ENCODE measurements around the gene ZNF385B.
A peak's percentile ranks its signal among the peaks of the same experiment; 100 is the strongest.
"Not testable (repeated sequence)": the region's sequence is repeated elsewhere in the genome, so short reads cannot be mapped to it uniquely, and the experiment has no call there.

Gene ZNF385B

DNA sequence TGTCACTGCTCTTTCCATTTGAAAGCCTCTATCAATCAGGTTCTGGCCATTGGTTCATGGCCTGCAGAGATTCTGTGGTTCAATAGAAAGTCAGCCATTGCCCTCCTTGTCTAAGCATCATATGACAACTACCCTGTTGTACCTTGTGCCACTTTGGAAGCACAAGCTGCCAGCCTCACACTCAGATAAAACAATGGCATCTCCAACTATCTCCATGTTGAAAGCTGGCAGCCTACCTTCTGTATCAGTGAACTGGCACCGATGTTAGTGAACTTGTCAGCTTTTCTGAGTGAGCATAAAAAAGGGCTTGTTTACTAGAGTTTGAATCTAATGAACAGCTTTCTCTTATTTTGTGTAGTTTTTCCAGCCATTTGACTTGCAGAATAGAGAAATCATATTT lies 393.5 kb downstream of the ZNF385B start:
- DNase-seq = no peak

DNA sequence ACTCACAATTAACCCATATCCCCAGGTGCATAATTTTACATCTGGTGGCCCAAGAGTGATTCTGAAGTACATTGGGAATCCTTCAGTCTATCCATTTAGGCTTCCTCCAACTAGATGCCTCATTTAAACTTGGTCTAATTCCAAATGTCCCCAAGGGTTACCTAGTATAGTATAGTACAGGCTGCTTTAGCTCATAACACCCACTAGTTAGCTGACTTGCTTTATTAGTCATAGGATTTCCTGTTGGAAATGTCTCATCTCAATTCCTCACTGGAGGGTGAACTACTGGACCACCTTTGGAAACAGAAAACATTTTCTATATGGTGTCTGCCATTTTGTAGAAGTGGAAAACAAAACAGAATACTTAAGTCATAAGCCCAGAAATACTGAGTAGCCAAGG lies 394.3 kb downstream of the ZNF385B start:
- no peak for DNase-seq

DNA sequence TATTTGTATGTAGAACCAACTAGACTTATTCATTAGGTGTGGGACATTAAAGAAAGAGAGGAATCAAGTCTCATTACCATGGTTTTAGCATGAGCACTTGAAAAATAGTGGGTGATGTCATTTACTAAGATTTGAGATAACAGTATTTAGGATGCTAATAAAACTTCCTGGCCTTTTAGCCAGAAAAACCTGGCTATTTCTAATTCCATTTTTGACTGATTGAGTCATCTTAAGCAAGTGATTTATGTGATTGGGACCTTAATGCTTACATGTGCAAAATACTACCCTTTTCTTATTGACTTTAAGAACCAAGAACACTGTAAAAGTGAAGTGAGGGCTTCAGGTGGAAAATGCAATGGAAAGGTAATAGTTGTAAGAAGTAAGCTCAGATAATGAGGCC lies 400.0 kb downstream of the ZNF385B start:
- DNase-seq = no peak

DNA sequence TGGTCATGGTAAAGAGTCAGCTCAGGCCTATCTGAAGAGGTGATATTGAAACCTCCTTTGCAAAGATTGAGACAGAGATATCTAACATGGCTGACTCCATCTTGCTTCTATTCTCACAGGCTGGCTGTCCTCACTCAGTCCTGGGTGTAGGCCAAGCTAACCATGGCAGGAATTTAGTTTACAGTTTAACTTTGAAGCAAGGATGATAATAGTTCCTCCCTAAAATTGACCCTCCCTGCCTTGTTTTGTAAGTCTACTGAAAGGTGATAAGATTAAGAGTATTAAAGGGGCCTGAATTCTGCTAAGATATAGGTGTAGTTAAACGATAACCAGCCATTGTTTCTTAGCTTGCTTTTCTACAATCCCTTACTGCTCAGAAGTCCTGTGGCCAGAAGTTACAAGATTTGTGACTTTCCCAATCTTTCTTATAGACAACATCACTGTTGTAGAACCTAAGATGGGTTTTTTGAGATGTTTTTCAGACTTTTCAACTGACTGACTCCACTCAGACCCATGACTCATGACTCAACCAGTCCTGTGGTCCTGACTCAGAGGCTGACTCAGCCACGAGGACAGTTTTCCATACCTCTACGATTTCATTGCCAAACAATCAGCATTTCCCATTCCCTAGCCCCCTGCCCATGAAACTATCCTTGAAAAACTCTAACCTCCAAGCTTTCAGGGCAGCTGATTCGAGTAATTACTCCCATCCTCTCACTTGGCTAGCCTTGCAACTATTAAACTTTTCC lies 401.1 kb downstream of the ZNF385B start:
- DNase-seq = no peak

DNA sequence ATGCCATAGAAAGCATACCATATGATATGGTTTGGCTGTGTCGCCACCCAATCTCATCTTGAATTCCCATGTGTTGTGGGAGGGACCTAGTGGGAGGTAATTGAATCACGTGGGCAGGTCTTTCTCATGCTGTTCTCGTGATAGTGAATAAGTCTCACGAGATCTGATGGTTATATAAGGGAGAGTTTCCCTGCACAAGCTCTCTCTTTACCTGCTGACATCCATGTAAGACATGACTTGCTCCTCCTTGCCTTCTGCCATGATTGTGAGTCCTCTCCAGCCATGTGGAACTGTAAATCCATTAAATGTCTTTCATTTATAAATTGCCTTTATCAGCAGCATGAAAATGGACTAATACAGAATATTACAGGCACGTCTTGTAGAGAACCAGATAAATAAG lies 403.3 kb downstream of the ZNF385B start:
- not testable (repeated sequence) for DNase-seq

DNA sequence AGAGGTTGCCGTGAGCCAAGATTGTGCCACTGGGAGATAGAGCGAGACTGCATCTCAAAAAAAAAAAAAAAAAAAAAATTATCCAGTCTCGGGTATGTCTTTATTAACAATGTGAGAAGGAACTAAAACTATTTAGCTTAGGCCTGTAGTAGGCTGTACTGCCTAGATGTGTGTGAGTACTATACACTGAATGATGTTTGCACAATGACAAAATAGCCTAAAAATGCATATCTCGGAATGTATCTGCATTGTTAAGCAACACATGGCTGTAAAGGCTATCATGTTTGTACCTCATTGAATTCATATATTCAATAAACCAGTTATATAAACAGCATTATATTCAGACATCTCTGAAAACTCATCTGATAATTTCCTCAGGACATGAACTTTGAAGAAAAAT lies 405.6 kb downstream of the ZNF385B start:
- no peak for DNase-seq

DNA sequence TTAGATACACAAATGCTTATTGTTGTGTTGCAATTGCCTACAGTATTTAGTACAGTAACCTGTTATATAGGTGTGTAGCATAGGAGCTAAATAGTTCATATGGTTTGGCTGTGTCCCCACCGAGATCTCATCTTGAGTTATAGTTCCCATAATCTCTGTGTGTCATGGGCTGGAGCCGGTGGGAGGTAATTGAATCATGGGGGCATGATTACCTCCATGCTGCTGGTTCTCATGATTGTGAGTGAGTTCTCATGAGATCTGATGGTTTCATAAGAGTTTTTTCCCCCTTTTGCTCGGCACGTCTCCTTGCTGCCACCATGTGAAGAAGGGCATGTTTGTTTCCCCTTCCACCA lies 406.3 kb downstream of the ZNF385B start:
- no peak for DNase-seq

DNA sequence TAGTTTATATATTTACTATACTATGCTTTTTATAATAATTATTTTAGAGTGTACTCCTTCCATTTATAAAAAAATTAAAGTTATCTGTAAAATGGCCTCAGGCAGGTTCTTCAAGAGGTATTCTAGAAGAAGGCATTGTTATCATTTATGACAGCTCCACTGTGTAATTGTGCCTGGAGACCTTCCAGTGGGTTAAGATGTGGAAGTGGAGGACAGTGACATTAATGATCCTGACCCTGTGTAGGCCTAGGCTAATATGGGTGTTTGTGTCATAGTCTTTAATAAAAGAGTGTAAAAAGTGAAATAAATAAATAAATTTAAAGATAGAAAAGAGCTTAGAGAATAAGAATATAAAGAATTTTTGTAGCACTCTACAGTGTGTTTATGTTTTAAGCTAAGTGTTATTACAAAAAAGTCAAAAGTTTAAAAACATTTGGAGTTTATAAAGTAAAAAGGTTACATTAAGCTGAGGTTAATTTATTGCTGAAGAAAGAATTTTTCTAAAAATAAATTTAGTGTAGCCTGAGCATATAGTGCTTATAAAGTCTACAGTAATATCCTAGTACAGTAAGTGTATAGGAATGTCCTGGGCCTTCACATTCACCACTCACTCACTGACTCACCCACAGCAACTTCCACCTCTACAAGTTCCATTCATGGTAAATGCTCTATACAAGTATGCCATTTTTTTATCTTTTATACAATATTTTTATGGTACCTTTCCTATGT lies 406.8 kb downstream of the ZNF385B start:
- no peak for DNase-seq

DNA sequence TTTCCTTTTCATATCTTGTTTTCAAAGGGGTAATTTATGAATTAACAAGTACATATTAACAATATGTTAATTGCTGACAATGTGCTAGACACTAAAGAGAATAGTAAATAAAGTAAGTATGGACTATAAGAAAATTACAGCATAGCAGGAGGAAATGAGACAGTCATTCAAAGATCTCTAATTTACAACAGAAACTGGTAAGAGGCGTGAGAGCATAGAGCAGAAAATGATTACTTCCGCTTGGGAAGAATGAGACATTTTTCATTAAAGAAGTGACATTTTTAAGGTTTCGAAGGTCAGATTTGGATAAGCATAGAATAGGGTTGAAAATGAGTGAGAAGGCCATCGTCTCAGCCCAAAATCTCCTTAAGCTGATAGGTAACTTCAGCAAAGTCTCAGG lies 412.4 kb downstream of the ZNF385B start:
- DNase-seq = no peak

DNA sequence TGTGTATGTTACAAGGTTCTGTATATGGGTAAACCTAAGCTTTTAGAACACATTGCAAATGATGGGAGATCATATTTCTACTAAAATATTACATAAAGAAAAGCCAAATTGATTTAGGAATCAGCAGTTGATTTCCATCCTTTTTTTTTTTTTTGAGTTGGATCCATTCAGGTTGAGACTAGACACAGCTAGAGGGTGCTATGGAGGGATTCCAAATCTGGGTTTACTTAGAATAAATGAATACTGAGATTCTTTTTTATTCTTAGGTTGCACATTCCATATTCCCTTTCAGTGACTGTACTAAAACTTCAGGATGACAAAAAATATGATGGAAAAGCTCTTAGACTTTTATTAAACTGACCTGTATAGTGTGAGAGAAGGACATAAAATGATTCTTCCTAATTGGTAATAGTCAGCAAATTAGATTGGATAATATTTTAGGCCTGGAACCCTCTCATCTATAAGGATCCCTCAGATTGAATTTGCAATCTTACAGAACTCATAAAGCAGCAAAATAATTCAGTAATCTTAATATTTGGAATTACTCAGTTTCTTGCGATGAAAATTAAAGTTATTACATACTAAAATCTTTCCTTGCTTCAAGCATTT lies 413.5 kb downstream of the ZNF385B start:
- DNase-seq = no peak

DNA sequence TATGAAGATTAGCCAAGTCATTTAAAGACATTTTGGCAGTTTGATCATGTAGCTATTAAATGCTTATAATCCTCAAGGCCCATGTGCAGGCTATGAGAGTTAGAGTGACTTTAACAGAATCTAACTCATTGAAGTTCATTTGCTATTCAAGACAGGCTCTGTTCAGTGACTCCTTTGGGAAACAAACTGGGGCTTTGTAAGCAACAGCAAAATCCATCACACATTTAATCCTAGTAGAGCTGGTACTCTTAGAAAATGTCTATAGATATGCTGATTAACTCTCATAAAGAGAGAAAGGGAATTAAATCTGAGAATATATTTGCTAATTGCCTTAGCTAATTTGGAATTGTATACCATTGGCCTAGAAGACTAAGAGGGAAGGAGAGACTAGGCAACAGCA lies 414.0 kb downstream of the ZNF385B start:
- no peak for DNase-seq

DNA sequence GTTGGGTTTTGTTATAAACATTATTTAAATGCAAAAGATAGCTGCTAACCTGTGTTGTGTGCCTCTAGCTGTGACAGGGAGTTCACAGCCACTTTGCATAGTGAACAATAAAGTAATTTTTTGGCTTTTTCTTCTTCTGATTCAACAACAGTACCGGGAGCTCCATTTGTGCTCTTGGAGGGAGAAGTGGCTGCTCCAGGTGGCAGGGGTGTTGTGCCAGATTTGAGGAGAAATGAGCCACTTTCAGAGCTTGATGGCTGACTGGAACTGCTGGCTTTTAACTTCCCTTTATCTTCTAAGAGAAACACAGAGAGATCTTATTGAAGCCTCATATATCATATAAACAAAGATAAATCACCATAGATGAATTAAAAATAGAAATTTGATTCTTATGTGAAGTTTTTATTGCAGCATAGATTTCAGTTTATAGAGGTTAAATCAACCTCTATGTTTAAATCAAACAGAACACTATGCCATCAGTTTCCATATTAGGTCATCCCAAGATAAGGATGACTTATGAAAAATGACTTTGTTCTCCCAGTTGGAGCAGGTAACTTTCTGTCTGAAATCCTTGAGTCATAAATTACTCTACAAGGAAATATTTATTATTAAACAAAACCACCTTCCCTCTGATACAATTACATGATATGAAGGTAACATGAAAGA lies 414.8 kb downstream of the ZNF385B start:
- DNase-seq = no peak

DNA sequence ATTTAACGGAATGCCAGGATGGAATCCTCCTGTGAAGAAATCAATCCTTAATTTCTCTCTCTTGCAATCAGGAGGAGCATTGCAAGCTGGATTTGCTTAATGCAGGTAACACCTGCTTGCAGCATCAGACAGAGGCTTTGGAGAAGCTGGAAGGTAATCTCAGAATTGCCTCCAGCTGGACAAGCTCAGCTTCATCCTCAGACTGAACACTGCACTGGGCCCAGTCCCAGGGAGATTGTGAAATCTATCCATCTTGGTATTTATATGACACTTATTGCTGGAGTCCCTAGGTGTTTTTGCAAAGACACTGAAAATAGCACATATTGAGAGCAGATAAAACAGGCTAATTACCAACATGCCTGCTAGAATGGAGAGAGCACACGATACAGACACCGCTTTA lies 417.4 kb downstream of the ZNF385B start:
- no peak for DNase-seq

DNA sequence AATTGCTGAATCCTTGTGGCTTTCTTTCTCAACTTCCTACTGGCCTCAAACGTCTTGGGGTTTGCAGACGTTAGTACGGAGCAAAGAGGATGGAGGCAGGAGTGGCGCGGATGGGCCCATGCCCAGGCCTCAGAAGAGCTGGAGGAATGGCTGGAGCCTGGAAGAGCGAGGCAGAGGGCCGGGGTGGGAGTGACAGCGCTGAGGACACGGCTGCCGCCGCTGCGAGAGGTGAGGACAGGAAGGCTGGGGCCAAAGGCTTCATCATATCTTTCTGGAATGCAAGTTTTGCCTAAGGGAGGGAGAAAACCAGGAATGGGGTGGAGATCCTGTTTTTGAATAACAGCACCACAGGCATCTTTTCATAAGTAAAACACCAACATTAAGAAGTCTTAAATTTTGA lies 418.2 kb downstream of the ZNF385B start:
- DNase-seq = no peak

DNA sequence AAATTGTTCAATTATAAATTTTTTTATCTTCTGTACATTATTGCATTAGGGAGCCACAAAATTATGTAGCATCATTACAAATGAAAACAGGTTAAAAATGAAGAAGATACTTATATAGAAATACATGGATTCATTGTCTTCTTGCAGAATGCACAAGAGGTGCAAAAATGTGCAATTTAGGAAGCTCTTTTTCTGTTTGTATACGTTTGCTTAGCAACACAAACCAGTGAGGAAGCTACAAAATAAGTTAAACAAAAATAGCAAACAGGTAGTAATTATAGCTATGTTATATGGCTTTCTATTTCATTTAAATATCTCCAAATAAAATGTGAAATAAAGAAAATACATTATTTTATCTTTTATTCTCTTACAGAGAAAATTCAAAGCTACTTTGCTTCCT lies 419.2 kb downstream of the ZNF385B start:
- no peak for DNase-seq

DNA sequence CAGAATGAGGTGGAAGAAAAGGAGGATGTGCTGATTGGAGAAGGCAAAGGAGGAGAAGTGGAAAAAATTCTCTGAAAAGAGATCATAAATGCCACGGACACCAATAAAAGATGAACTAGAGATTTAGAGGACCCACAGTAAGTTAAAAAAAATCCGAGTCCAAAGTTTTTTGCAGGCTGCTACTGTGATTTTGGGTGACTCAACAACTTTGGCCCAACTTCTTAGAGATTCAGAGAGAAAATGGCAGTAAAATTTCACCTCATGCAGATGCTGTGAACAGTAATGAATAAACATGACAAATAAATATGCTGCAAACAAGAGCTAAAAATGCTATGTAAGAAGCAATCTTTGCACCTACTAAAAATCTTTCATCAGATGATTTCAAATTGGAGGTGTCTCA lies 419.9 kb downstream of the ZNF385B start:
- DNase-seq = no peak

DNA sequence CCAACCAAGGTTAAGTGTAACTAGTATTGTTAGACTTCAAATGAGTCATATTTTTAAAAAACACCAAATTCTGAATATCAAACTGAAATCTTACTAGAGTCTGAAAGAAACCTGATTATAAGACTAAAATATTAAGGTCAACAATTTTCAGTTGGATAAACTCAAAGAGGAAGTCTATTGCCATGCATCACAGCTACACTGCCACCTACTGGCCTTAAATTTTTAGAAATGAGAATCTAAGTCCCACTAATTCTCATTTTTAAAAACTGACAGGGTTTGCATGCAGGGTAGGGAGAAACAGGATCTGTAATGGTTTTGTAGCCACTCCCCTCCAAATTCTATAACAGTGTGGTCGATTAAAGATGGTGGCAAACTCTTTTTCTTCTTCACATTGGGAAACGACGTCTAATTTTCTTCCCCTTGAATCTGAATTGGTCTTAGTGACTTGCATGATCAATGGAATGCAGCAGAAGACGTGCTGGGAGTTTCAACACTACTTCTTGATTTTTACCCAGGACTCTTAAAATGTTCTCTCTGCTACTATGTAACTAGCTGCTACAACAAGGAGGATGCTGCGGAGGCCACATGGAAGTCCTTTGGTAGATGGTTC lies 420.7 kb downstream of the ZNF385B start:
- peak in 1 of 2 donors; percentile 37 for DNase-seq

DNA sequence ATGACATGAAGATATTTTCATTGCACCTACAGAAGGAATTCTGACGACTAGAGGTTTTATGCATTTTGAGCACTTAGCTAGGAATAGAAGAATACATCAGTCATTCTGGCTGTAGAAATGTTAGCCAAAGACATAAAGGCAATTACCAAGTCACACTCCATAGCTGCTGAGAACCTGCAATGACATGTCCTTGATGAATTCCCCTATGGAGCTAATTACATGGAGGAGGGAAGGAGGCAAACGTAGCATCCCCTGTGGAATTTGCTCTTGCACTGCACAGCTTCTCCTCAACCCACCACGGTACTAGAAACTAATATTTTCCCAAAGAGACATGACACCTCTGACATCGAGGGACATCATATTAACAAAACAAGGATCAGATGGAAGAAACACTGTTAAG lies 422.8 kb downstream of the ZNF385B start:
- no peak for DNase-seq

DNA sequence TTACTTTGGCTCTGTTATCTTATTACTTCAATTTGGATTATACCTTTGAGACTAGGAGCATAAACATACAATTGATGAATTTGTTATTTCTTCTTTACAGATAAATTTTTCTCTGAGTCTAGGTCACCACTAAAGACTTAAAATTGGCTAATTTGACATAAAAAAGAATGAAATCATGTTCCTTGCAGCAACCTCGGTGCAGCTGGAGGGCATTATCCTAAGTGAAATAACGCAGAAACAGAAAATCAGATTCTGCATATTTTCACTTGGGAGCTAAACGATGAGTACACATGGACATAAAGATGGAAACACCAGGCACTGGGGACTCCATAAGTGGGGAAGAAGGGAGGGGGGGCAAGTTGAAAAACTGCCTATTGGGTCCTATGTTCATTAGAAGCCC lies 424.0 kb downstream of the ZNF385B start:
- no peak for DNase-seq

DNA sequence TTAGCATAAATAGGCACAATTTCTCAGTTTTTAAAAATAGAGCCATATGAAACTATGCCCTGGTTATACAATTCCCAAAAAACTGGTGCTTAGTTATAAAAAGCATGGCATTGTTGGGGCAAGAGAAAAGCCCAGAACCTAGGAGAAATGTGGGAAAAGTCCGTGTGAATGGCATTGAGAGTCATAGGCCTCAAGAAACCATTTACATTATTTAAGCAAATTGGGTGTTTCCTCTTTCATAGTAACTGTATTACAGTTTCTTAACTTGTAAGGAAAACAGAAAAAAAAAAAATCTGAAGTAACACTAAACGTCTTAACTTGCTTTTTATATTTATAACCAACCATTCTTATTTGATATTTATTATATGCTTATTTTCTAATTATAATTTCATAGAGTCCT lies 425.8 kb downstream of the ZNF385B start:
- no peak for DNase-seq

DNA sequence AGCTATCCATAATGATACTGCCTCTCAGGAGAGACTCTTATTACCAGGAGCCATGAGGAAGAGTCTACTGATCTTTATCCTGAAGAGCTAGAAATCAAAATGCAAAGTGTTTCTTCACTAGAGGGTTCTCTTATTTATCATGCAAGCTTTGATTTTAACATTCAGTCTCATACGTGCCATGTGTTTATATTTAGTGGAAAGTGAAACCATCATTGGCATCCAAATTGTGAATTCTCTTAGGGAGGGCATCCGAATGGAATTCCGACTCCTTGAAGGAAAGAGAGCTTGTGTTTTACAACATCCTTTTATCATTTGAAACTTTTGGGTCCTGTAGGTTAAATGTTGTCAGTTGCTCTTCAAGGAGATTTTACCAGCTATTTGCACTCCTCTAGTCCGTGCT lies 426.4 kb downstream of the ZNF385B start:
- DNase-seq = no peak

DNA sequence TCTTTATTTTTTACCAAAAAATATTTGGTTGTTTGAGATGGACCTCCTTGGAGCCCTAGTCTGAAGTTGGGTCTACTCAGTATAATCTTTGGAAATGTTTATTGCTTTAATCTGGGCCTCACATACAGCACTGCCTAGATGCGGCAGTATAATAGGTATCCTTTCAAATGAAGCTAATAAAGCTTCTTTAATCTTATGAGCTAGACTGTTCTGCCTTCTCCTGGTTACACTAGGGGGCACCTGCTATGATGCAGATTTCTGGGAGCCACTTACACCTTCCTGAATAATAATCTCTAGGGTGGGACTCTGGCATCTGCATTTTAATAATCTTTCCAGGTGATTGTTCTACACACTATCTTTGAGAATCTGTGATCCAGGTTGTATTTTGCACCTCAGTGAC lies 427.1 kb downstream of the ZNF385B start:
- DNase-seq = no peak

DNA sequence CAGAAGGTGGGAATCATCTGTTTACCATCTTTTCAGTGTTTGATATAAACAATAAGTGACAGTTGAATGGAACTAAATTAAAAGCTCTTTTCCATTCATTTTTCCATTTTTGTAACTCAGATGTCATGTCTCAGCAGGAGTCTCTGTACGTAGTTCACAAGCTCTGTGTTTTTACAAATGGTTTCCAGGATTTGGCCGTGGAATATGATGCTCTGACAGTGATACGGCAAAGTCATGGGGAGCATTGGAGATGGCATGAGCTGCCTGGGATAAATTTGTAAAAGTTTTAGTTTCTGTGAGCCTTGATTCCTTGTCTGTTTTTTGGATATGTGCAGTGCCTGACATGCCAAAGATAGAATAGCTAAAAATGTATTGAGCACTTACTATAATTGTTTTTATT lies 428.7 kb downstream of the ZNF385B start:
- no peak for DNase-seq

Data from bone marrow (tissue), 2 donors.